ENCODE results near the gene CD84.

GRCh38 chr1:160567858-160568682 lies 11.2 kb downstream of the CD84 start:
- TF ChIP-seq, protein P1, sequence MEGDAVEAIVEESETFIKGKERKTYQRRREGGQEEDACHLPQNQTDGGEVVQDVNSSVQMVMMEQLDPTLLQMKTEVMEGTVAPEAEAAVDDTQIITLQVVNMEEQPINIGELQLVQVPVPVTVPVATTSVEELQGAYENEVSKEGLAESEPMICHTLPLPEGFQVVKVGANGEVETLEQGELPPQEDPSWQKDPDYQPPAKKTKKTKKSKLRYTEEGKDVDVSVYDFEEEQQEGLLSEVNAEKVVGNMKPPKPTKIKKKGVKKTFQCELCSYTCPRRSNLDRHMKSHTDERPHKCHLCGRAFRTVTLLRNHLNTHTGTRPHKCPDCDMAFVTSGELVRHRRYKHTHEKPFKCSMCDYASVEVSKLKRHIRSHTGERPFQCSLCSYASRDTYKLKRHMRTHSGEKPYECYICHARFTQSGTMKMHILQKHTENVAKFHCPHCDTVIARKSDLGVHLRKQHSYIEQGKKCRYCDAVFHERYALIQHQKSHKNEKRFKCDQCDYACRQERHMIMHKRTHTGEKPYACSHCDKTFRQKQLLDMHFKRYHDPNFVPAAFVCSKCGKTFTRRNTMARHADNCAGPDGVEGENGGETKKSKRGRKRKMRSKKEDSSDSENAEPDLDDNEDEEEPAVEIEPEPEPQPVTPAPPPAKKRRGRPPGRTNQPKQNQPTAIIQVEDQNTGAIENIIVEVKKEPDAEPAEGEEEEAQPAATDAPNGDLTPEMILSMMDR (IDR thresholded peaks at IDR 0.05): no peak
- TF ChIP-seq POLR2A (IDR thresholded peaks at IDR 0.05): no peak
